ENCODE measurements around the gene FAF1.
"Not testable (repeated sequence)": the region's sequence is repeated elsewhere in the genome, so short reads cannot be mapped to it uniquely, and the experiment has no call there.

Gene FAF1

DNA sequence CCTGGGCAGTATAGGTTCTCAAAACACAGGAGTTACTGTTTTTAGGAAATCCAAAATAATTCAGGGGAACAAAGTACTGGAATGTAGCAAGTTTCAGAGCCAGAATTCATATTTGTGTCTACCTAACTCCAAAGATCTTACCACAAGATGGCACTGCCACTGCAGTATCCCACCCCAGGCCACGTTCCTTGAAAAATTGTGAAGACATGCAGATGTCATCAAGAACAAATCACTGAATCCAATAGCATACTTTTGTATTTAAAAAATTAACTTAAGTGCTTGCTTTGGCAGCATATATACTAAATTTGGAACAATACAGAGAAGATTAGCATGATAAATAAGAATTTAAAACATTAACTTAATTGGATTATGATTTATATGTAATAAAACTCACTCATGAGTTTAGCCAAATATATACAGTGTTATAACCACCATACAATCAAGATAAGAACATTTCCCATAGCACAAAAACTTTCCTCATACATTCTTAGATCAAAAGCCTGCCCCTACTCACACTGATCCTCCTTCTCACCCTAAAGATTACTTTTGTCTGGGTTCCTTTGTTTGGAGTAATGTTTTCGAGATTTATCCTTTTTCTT, 209.9 kb downstream of the FAF1 start:
- H3K9me3 ChIP-seq (ENCODE audit: control insufficient read depth, insufficient read depth, low read length), result no peaks in the 10 kb centered on the region

DNA sequence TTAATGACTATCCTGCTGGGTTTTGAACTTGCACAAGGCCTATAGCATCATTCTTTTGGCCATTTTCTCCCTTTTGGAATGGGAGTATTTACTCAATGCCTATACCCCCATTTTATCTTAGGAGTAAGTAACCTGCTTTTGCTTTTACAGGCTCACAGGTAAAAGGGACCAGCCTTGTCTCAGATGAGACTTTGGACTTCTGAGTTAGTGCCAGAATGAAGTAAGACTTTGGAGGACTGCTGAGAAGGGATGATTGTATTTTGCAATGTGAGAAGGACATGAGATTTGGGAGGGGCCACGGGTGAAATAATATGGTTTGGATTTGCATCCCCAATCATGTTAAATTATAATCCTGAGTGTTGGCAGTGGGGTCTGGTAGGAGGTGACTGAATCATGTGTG, 212.7 kb downstream of the FAF1 start:
- no peaks in the 10 kb centered on the region for H3K9me3 ChIP-seq (ENCODE audit: control insufficient read depth, insufficient read depth, low read length)
- no peak overlapping the region for H3K9ac ChIP-seq (ENCODE audit: low read depth, low read length)
- no peaks in the 10 kb centered on the region for H3K36me3 ChIP-seq (ENCODE audit: insufficient read depth, low read length)
- no peaks in the 10 kb centered on the region for H3K4me1 ChIP-seq (ENCODE audit: insufficient read depth, low read length)

More for the DNA sequence above, 209.9 kb downstream of the FAF1 start:
- no peaks in the 10 kb centered on the region for H3K36me3 ChIP-seq (ENCODE audit: insufficient read depth, low read length)
- no peaks in the 10 kb centered on the region for H3K4me1 ChIP-seq (ENCODE audit: insufficient read depth, low read length)
- H3K9ac ChIP-seq (ENCODE audit: low read depth, low read length), result no peak overlapping the region

DNA sequence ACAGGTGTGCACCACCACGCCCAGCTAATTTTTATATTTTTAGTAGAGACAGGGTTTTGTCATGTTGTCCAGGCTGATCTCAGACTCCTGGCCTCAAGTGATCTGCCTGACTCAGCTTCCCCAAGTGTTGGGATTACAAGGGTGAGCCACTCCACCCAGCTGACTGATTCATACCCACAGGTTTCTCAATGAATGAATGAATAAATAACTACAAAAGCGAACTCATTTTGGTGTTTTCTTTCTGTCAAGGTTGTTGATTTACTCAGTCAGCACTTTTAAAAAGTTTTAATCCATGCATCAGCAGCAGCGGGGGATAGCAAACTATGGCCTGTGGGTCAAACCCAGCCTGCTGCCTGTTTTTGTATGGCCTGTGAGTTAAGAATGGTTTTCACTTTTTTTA, 217.5 kb downstream of the FAF1 start:
- no peak overlapping the region for H3K9ac ChIP-seq (ENCODE audit: low read depth, low read length)
- H3K36me3 ChIP-seq (ENCODE audit: insufficient read depth, low read length), result no peaks in the 10 kb centered on the region
- H3K9me3 ChIP-seq (ENCODE audit: control insufficient read depth, insufficient read depth, low read length), result no peaks in the 10 kb centered on the region
- H3K4me1 ChIP-seq (ENCODE audit: insufficient read depth, low read length), result no peaks in the 10 kb centered on the region

DNA sequence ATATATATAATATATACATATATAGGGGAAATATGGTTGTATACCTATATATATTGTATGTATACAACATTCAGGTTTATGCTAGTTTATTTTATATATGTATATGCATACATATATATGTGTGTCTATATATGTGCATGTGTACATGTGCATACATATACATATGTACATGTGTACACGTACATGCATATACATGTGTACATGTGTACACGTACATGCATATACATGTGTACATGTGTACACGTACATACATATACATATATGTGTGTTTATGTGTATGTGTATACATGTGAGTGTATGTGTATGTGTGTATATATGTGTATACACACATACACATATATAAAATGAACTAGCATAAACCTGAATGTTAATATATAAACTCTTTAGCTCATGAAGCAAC, 220.9 kb downstream of the FAF1 start:
- Histone ChIP-seq H3K36me3 (ENCODE audit: insufficient read depth, low read length) (no peaks in the 10 kb centered on the region), H3K9ac (ENCODE audit: low read depth, low read length) (no peak overlapping the region), H3K9me3 (ENCODE audit: control insufficient read depth, insufficient read depth, low read length) (no peaks in the 10 kb centered on the region), H3K4me1 (ENCODE audit: insufficient read depth, low read length) (no peaks in the 10 kb centered on the region)

DNA sequence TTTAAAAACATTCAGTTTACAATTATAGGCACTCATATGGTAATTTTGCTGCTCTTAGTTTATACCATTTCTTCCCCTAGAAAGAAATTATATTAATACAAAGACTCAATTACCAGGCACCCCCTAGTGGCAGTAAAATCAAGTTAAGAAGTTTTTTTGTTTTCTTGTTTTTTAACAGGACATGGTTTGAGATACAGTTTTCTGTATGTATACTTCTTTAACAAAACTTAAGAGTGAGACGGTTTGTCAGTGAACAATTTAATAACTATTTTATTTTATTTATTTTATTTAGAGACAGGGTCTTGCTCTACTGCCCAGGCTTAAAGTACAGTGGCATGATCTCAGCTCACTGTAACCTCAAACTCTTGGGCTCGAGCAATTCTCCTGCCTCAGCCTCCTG, 224.6 kb downstream of the FAF1 start:
- Histone ChIP-seq H3K36me3 (ENCODE audit: insufficient read depth, low read length) (no peaks in the 10 kb centered on the region; the same call in 1 of the 2 replicates), H3K4me1 (ENCODE audit: insufficient read depth, low read length) (no peaks in the 10 kb centered on the region), H3K9ac (ENCODE audit: low read depth, low read length) (no peak overlapping the region), H3K9me3 (ENCODE audit: control insufficient read depth, insufficient read depth, low read length) (no peaks in the 10 kb centered on the region)

DNA sequence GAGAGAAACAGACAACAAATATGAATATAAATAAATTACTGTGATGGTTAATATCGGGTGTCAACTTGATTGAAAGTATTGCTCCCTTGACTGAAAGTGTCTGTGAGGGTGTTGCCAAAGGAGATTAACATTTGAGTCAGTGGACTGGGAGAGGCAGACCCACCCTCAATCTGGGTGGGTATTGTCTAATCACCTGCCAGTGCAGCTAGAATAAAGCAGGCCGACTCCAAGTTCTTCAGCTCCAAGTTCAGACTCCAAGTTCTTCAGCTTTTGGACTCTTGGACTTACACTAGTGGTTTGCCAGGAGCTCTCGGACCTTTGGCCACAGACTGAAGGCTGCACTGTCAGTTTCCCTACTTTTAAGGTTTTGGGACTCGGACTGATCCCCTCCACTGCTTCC, 232.5 kb downstream of the FAF1 start:
- H3K9me3 ChIP-seq (ENCODE audit: control insufficient read depth, insufficient read depth, low read length); H3K36me3 ChIP-seq (ENCODE audit: insufficient read depth, low read length); H3K4me1 ChIP-seq (ENCODE audit: insufficient read depth, low read length); H3K9ac ChIP-seq (ENCODE audit: low read depth, low read length): not testable (repeated sequence)

DNA sequence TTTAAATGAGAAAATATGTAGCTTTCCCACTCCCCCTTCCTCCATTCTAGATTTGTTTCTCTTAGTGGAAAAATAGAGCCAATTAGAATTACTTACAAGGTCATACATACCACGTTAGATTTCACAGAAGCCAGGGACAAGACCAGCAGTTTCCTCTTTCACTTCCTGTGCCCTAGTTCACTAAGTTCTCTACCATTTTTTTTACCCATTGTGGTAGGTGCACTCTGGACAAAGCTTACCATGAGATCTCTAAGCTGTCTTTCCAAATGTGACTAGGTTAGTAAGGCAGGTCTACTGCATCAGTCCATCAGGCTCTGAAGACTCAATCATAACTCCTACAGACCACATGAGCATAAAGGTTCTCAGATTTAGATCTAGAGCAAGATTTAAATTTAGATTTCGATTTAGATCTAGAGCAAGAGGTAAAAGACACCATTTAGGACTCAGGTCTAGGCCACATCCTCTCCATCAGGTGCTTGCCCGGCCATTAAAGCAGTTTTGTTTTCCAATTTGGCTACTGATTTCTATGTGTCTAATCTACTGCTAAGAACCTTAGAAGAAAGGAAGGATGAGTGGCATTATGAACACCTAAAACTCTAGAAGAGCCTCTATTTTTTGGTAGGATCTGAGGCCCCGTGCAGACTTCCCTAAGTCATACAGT, 235.3 kb downstream of the FAF1 start:
- H3K9ac ChIP-seq (ENCODE audit: low read depth, low read length), result no peak overlapping the region
- H3K4me1 ChIP-seq (ENCODE audit: insufficient read depth, low read length), result no peaks in the 10 kb centered on the region; the same call in 1 of the 2 replicates
- no peaks in the 10 kb centered on the region for H3K9me3 ChIP-seq (ENCODE audit: control insufficient read depth, insufficient read depth, low read length)
- H3K36me3 ChIP-seq (ENCODE audit: insufficient read depth, low read length), result no peaks in the 10 kb centered on the region

DNA sequence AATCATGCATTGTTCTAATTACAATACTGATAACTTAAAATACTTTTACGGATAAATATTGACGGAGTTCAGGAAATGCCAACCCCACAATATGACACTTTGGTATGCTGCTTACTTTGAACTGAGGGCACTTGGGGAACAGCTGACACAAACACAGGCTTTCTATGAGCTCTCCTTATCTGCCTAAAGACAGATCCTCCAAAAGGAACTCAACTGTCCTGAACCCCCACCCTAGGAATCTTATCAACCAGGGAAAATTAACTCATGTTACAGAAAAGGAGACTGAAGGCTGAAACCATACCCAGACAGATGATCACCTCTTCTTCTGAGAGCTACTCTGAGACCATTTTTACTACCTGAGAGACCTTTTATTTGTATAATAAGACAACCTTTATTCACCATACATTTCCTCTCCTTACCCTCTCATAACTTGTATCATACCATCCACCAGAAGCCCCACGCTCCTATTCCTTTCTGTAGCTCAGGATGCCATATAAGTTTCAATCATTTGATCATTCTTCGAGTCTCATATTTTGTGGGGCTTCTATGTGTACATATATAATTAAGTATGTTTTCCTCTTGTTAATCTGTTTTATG, 239.5 kb downstream of the FAF1 start:
- Histone ChIP-seq H3K9ac (ENCODE audit: low read depth, low read length) (no peak overlapping the region), H3K36me3 (ENCODE audit: insufficient read depth, low read length) (no peaks in the 10 kb centered on the region), H3K9me3 (ENCODE audit: control insufficient read depth, insufficient read depth, low read length) (no peaks in the 10 kb centered on the region), H3K4me1 (ENCODE audit: insufficient read depth, low read length) (peaks cover 5% of the 10 kb centered on the region)

DNA sequence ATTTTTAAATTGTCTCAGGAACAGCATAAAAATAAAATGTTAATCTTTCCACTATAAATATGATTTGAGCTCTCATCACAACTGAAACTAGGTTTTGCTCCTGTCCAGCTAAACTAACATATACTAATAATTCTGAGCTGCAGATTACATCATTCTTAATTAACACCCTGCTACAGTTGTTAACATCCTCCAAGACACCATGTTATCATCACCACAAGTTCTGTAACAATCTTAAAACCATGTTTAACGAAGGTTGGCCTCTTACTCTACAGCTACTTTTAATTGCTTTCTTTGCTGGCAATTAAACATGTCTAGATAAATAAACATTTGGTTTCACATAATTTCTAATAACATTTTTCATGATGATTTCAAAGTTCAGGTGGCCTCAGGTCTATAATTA, 240.9 kb downstream of the FAF1 start:
- H3K9ac ChIP-seq (ENCODE audit: low read depth, low read length), result no peak overlapping the region
- H3K4me1 ChIP-seq (ENCODE audit: insufficient read depth, low read length), result peaks cover 5% of the 10 kb centered on the region
- H3K36me3 ChIP-seq (ENCODE audit: insufficient read depth, low read length), result no peaks in the 10 kb centered on the region
- H3K9me3 ChIP-seq (ENCODE audit: control insufficient read depth, insufficient read depth, low read length), result no peaks in the 10 kb centered on the region

DNA sequence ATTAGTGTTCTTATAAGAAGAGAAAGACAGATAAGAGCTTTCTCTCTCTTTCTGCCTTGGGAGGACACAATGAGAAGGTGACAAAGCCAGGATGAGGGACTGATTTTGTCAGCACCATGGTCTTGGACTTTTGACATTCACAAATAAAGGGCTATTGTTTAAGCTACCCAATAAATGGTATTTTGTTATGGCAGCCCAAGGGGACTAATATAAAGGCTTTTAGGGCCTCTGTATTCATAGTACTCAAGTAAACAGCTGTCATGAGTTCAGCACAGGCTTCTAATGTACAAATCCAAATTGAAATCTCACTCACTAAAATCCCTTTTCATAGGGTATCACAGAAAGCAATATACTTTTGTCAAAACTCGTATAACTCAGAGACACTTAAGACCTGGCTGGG, 242.7 kb downstream of the FAF1 start:
- H3K36me3 ChIP-seq (ENCODE audit: insufficient read depth, low read length), result no peaks in the 10 kb centered on the region
- peaks cover 5% of the 10 kb centered on the region for H3K4me1 ChIP-seq (ENCODE audit: insufficient read depth, low read length)
- no peaks in the 10 kb centered on the region for H3K9me3 ChIP-seq (ENCODE audit: control insufficient read depth, insufficient read depth, low read length)
- H3K9ac ChIP-seq (ENCODE audit: low read depth, low read length), result no peak overlapping the region

DNA sequence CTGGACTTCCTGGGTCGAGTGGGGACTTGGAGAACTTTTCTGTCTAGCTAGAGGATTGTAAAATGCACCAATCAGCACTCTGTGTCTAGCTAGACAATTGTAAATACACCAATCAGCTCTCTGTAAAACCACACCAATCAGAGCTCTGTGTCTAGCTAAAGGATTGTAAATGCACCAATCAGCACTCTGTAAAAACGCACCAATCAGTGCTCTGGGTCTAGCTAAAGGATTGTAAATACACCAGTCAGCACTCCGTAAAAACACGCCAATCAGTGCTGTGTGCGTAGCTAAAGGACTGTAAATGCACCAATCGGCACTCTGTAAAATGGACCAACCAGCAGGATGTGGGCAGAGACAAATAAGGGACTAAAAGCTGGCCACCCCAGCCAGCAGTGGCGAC, 243.6 kb downstream of the FAF1 start:
- not testable (repeated sequence) for H3K4me1 ChIP-seq (ENCODE audit: insufficient read depth, low read length); H3K9me3 ChIP-seq (ENCODE audit: control insufficient read depth, insufficient read depth, low read length); H3K36me3 ChIP-seq (ENCODE audit: insufficient read depth, low read length); H3K9ac ChIP-seq (ENCODE audit: low read depth, low read length)

DNA sequence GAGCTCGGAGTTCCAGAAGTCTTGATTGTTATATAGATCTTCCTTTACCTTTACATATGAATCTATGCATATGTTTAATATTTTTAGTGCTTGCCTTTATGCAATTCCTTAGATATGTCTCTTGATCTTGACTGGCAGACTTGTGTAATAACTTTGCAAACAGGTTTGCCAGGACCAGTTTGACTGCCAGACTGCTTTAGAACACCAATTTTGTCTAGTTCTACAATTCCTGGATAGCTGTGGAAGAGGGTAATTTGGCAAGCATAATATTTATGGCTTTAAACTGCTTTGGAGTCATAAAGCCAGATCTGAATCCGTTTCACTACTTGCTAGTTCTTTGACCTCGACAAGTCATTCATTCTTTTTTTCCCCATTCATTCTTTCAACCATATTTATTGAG, 250.0 kb downstream of the FAF1 start:
- Histone ChIP-seq H3K9me3 (ENCODE audit: control insufficient read depth, insufficient read depth, low read length) (no peaks in the 10 kb centered on the region), H3K9ac (ENCODE audit: low read depth, low read length) (no peak overlapping the region), H3K36me3 (ENCODE audit: insufficient read depth, low read length) (no peaks in the 10 kb centered on the region), H3K4me1 (ENCODE audit: insufficient read depth, low read length) (peaks cover 7% of the 10 kb centered on the region; the same call in 1 of the 2 replicates)

DNA sequence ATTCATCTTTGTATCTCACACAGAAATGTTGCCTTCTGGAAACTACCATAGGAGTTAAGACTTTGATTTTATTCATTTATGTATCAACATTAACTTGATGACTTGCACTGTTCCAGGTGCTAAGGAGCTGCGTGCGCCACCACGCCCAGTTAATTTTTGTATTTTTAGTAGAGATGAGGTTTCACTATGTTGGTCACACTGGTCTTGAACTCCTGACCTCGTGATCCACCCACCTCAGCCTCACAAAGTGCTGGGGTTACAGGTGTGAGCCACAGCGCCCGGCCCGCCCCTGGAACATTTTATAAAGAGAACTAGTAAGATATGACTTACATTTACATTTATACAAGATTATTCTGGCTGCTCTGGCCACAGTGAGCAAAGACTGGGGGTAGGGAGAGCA, 252.2 kb downstream of the FAF1 start:
- no peaks in the 10 kb centered on the region for H3K36me3 ChIP-seq (ENCODE audit: insufficient read depth, low read length)
- peaks cover 13% of the 10 kb centered on the region for H3K4me1 ChIP-seq (ENCODE audit: insufficient read depth, low read length)
- H3K9me3 ChIP-seq (ENCODE audit: control insufficient read depth, insufficient read depth, low read length), result no peaks in the 10 kb centered on the region
- no peak overlapping the region for H3K9ac ChIP-seq (ENCODE audit: low read depth, low read length)

DNA sequence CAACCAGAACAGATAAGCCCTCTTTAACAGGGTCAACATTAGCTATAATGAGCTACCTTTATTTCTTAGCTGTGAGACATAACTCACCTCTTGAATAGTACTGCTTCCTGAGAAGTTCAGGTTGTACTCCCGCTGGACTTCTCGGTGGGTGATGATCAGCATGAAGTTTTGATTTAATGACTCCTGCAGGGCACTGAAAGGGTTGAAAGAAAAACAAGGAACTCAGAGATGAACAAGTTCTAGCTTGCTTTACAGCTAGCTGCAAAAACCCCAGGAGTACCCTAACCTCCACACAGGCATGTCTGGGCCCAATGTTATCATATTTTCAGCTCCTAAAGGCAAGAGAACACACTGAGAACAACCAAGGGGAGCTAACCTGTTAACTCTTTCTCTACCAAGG, 254.4 kb downstream of the FAF1 start:
- Histone ChIP-seq H3K36me3 (ENCODE audit: insufficient read depth, low read length) (no peaks in the 10 kb centered on the region), H3K9me3 (ENCODE audit: control insufficient read depth, insufficient read depth, low read length) (no peaks in the 10 kb centered on the region), H3K9ac (ENCODE audit: low read depth, low read length) (no peak overlapping the region), H3K4me1 (ENCODE audit: insufficient read depth, low read length) (peaks cover 33% of the 10 kb centered on the region)

DNA sequence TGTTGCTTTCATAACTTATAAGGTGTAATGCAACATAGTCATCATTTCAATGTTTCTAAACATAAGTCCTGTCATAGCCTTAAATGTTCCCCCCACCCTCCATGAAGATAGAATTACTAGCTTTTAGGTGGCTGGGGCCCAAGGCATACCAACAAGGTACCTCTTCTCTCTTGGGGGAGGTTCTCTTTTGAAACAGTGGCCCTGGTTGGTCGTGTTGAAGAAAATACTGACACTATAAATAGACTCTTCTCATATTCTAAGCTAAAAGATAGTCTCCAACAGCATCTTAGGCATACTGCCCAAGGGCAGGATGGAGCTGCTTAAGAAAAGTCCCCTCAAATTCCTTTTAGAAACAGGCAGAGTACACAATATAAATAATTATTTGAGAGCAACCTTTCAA, 255.0 kb downstream of the FAF1 start:
- no peaks in the 10 kb centered on the region for H3K36me3 ChIP-seq (ENCODE audit: insufficient read depth, low read length)
- peaks cover 33% of the 10 kb centered on the region for H3K4me1 ChIP-seq (ENCODE audit: insufficient read depth, low read length)
- no peaks in the 10 kb centered on the region for H3K9me3 ChIP-seq (ENCODE audit: control insufficient read depth, insufficient read depth, low read length)
- no peak overlapping the region for H3K9ac ChIP-seq (ENCODE audit: low read depth, low read length)
